NCI-H146 (cell line): ENCODE results near the gene SH3RF3.

Experiments
- DNase-seq: peaks from one replicate; lab custom pipeline; 2025; lab: John Stamatoyannopoulos, UW

SH3RF3 gene

DNA sequence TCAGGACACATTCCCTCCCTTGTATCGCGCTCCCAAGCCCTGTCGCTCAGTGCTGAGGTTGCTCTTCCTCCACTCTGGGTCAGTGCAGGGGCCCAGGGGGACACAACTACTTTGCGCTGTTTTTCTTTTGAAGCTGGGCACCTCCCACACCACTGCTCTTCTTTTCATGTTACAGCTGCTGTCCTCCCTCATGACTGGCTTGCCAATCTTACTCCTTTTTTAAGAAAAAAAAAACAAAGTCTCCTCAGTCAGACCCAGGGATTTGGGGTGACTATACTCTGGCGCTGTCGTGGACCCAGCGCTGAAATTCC, 264.6 kb downstream of the SH3RF3 start:
- DNase-seq = no peak

DNA sequence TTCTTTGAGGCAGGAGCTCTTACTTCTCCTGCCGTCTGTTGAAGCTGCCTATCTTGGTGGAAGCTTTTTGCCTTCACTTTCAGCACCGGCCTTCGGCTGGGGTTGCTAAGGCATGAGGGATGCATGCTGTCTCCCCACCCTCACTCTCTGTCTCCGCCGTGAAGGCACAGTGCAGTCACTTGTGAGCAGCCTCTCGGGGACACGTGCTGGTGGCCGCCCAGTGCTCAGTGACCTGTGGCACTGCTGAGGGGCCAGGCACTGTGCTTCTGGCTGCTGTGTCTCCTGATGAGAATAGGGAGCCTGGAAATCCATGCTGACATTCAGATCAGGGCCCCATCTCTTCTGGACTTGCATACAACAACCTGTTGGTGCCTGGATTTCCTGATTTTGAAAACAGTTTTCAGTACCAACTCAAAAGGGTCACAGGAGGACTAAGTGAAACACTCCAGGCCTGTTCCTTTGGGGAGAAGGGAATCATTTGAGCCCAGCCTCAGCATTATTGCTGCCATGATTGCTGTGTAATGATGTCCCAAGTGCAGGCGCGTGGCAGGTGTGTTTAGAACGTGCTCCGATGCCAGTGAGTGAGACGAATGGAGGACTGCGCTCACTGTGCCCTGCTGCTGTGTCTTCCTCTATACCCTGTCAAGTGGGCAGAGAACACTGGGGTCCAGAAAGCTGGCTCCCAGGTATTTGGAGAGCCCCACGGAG, 266.6 kb downstream of the SH3RF3 start:
- no peak for DNase-seq

DNA sequence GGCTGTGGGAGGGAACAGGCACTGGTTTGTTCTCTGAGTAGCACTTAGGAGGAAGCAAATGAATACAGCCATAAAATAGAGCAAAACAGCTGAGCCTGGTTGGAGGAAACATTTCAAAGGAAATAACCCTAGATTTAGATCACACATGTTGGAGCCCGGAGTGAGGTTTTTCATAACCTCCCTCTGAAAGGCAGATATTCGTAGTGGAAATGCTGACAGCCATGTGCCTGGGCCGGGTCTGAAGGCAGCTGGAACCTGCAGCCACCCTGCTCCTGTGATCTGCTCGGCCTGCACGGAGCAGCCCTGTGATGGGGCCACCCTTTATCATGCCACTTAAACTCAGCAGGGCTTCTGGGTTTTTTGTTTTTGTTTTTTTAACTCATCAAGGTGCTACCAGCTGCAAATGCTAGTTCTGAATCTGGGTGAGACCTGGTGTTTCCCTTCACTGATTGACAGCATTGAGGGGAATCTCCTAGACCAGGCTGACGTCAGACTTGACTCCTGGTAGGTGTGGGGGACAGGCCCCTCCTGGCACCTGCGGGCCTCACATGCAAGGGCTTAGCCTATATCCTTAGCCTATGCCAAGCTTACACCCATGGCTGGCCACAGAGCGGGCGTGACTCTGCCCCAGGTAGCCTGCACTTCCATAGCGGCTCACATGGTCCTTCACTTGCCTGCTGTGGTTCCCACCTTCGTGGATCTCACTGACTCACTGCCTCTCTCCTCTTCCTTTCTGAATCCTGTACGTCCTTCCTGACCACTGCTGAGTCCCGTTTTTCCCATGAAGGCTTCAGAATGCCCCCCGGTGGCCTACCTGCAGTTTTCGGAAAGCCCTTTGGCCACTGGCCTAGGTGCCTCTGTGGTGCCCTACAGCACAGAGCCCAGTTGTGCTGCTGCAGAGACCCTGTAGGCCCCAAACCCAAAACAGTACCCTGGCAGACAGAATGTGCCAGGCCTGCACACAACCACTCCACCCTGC, 267.5 kb downstream of the SH3RF3 start:
- DNase-seq = no peak

DNA sequence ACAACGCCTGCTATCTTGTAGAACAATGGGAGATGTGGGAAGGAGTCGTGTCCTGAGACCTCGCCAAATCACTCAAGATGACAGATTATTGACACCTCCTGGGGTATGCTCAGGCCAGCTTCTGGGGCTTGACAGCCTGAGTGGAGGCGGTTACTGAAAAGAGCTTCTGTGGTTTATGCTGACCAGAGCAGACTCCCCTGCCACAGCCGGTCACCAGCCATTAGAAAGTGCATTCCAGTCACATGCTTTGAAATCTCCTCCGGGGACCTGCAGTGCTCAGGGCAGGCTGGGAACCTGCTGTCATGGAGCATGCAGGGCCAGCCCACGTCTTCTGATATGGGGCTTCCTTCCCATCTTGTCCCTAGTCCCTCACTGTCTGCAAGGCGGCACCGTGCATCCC, 268.9 kb downstream of the SH3RF3 start:
- no peak for DNase-seq

DNA sequence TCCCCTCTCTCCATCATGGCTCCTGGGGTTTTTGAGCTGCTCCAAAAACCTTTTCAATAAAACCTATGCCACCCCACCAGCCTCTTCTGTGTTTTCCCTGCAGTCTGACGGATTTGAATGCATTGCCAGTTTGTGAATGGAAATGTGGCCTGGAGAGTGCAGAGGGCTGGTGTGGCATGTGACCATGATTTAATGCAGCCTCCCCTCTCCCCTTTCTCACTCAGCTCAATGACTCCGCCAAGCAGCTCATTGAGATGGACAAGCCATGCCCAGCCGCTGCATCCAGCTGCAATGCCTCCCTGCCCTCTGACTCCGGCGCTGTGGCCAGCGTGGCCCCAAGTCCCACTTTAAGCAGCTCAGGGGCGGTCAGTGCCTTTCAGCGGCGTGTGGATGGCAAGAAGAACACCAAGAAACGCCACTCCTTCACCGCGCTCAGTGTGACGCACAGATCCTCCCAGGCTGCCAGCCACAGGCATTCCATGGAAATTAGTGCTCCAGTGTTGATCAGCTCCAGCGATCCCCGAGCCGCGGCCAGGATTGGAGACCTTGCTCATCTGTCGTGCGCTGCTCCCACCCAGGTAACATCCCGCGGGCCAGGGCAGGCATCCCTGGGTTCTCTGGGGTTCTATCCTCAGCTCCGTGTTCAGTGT, 269.5 kb downstream of the SH3RF3 start:
- no peak for DNase-seq

DNA sequence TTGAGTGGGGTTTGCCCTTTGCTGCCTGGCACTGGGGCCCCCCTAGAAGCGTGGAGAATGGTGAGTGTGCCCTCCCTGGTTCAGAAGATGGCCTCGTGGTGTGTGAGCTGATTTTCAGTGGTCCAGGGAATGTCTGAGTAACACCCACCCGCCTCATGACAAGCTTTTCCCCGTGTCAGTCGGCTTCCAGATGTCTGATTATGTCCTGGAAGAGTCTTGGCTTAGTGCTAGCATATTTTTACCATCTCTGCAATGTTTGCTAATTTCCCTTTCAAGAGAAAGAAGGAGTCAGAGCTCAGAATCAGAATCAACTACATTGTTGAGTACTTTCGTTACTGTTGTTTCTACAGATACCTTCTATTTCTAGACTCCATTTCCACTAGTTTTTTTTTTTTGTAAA, 270.1 kb downstream of the SH3RF3 start:
- no peak for DNase-seq

DNA sequence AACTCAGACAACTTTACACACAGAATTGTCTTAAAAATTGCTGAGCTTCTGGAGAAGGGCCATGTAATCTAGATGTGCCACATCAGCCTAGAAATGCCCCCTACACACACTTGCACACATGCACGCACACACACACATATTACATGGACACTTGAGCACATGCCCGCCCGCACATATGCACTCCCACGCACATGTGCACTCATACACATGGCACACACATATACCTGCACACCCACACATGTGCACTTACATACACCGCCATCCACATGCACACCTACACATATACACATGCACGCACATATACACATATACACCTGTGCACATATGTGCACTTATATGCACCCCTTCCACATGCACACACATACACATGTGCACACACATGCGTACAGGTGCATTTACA, 271.1 kb downstream of the SH3RF3 start:
- DNase-seq = no peak

DNA sequence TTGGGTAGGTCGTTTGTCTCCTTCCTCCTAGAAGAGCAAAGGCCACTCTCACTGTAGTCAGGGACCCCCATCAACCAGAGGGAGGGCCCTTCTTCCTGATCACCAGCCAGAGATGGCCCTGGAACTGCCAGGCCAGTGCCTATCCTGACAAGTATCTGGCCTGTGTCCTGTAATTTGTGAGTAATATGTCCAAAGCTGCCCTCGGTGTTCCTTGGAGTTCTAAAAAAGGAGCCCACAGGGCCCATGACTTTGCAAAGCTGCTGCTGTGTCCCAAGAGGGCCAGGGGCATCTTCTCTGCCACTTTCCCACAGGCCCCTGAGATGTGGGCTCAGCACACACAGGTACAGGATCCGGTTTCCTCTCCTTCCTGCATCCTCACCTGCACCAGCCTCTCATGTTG, 272.4 kb downstream of the SH3RF3 start:
- no peak for DNase-seq

DNA sequence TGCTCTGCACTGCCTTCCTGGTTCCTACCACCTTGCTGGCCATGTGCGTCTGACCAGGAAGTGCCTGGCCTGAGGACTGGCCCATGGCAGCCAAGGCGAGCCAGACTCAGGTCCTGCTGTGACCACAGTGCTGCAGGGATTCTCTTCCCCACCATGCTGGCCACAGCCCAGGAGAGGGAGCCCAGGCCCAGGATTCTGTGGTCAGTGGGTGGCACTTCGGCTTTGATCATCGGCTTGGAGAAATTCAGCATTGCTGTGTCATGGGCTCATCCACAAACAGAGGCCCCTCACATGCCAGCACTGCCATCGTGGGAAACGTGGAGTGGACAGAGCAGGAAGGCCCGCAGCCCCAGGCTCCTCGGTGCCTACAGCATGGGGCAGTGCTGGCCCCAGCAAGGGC, 273.2 kb downstream of the SH3RF3 start:
- no peak for DNase-seq

DNA sequence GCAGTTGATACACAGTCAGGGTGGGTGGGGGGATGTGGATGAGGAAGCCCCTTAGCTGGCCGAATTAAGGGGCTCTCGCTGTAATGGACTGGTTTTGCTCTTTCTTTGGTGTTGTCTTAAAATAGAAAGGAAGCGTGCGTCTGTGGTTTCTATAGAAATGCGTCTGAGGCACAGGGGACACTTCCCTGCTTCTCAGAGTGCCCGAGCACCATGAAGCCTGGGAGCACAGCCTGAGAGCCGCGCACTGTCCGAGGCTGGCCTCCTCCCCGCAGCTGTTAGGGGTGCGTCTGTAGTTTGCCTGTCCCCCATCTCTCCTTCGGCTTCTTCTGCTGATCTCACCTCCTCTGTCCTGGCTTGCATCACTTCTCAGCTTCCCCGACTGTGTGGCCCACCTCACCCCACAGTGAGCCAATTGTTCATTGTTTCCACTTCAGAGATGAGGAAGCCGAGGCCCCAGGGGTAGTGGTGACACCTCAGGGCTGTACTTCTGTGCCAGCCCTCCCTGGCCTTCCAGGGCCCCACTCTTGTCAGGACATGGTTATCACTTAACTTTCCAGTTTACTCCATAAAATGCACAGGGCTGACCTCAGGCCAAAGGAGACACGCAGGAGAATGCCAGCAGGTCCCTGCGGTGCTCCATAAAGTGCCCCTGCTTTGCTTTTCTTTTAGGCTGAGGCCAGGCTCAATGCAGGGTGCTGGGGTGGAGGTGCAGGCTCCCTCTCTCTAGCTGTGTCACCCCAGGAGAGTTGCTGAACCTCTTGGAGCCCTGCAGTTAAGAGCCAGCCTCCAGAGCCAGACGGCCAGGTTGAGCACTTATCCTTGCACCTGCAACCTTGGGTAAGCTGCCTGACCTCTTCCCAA, 274.2 kb downstream of the SH3RF3 start:
- no peak for DNase-seq

DNA sequence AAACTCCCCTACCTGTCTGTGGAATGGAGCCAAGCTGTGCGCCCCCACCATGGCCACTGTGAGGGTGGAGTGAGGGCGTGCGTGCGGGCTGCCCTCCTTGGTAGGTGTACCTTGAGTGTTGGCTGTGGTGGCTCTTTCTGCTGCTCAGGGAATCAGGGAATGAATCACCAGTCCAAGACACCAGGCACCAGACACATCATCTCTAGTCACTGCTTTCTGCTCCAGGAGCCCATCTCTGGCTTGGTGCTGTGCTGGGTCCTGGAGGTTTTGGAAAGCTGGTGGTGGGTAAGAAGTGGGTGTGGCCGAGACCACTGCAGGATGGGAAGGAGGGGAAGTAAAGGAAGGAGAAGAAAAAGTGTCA, 274.8 kb downstream of the SH3RF3 start:
- DNase-seq = no peak

DNA sequence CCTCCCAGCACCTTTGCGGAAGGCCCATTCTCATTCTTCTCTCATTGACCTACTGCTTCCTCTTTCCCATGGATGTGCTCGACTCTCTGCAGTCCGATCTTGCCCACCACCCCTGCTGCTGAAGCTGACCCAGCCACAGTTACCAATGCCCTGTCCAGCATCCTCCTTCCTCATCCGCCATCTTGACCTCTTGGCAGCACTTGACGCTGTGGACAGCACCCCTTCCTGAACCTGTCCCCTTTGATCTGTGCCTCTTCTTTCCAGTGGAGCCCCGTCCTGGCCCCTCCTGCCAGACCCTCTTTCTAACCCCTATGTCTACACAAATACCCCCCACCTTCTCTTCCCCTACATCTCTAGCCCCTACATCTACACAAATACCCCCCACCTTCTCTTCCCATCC, 275.7 kb downstream of the SH3RF3 start:
- DNase-seq = no peak

DNA sequence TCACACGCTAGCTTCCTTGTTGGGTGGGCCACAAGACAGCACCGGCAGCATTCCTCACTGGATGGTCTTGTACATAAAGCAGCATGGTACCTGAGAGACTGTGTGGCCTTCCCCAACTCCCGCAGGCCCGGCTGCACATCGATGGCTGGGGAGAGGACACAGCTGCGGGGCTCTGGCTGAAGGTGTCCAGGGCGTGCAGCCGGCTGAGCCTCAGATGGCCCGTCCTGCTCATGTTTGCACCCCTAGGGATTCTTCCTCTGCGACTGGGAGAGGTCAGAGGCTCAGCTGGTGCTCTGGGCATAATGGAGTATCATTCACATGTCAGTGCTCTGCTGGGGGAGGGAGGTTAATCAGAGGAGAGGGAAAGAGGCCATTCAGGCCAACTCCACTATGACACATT, 276.9 kb downstream of the SH3RF3 start:
- no peak for DNase-seq

DNA sequence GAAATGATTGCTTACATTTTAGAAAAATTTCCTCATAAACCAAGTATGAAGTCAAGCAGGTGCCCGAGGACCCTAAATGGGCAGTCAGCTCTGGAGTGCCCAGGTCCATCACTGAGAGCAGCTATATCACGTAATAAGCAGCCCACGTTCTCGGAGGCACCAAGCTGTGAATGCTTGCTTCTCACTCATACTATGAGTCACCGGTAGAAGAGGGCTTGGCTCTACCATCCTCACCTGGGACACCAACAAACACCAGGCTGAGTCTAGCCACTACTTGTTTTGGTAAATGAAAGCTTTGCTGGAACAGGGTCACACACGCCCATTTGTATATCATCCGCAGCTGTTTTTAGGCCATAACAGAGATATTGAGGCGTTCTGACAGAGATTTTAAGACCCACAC, 277.3 kb downstream of the SH3RF3 start:
- no peak for DNase-seq

DNA sequence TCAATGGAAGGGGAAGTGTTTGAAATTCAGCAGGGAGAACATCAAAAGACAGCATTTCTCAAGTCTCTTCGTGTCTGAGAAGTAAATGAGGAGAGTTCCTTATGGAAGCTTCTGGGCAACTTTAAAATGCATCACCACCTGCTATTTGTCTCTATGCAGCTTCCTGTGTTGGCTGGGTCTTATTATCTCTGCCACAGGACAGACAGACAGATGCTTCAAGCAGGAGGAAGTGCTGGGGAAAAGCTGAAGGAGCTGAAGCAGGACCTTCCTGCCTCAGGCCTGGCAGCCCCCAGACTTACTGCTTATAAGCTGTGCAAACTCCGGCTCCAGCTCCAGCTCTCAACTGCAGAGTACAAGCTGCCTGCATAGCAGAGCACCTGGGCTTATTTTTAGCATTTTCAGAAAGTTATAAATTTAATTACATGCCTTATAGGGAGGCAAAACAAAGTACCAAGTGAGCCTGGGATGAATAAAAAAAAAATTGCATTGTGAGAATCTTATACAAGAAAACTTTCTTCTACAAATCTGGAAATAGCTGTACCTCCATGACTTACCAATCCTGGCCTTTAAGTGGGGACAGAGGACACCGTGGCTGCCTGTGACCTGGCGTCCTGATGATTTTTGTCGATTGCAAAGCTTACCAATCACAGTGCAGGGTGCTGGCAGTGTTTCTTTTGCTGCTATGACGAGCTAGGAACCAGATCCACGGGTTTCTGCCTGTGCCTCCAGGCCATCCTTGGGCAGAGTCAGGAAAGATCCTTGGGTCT, 278.5 kb downstream of the SH3RF3 start:
- no peak for DNase-seq

DNA sequence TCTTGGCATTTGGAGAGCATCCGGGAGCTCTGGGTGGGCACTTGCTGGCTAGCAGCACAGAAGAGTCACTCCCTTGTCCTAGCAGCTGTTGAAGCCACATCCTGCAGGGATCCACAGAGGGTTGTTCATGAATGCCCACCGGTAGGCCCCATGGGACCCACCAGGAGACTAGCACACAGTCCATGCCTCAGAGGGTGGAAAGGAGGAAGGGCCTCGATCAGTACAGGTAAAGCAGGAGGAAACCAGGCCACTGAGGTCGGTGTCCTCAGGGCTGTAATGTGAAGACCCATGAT, 279.0 kb downstream of the SH3RF3 start:
- no peak for DNase-seq

DNA sequence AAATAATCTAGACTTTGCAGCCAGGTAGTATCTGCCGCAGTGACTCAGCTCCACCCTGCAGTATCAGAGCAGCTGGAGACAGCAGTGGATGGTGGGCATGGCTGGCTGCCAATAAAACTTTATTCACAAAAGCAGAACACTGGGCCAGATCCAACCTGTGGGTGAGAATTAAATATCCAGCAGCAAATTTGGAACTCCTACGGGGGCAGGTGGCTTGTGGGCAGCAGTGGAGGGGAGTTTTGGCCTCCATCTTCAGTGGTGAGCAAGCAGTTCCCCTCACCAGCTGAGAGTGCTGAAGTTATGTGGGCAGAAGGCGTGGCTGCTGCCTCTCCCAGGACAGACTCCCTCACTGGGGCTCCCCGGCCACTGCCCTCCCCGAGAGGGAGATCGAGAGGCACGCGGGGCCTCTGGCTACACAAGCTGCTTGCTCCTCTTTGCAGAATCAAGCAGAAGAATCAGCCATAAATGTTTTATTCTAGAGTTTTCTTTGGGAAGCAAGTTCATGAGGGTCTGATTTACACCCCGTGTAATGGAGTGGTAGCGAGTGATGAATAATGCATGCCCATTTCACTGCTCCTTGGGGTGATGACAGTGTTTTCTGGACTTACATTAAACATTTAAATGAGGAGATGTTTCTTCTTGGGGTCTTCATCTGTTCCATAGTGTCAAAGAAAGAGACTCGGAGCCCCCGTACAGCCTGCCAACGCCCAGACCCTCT, 280.5 kb downstream of the SH3RF3 start:
- DNase-seq = no peak

DNA sequence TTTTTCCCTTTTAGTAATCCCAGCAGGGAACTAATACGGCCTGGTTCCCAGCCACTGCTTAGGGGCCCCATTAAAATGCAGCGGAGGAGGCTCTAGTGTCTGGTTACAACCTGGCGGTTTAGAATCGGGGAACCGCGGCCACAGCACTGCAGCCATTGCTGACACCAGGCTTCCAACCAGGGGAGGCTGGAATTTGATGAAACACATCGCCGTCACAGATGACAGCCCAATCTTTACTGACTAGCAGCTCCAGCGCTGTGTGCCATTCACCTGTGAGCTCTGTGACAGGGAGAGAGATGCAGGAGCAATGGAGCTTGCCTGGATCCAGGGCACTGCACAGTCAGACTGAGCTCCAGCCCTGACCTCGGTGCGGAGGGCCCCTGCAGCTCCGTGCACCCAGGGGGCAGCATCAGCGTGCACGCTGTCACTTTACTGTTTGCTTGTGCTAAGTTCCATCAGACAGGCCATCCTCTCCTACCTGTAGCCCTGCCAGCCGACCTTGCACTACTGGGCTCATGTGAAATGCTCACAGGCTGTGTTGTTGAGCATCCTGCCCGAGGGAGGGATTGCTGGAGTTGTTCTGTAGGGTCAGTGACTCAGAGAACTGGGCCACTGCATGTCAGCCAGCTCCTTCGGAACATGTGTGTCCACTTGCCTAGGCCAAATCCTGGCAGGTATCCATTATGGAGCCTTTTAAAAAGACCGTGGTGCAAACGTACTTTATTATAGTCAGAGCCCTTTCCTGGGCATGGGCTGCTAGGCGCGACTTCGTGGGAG, 281.2 kb downstream of the SH3RF3 start:
- no peak for DNase-seq

DNA sequence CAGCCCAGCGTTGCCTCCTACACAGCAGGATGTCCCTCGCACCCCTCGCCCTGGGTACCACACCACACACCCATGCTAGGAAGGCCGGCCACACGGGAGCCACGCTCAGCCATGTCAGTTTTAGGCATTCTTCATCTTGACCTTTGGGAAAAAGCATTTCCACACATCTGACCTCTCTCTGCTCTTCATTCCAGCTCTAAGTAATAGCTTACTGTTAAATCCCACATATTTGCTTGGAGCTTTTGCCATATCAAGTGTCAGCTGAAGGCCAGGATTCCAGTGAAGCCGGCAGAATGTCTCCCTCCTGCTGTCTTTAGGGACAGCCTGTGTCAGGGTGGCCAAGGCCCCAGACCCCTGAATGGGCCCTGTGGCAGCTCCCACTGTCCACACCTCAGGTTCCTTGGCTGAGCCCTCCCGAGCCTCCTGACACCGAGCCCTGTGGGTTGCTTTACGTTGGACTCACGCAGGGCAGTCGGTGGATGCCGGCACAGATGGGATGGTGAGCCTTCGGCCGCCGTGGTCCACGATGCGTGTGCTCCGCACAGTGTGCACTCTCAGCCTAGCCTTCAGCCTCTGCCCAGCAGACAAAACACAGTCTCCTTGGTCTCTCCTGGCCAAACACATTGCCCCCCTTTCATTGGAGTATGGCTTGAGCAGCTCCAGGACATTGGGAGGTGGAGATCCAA, 282.8 kb downstream of the SH3RF3 start:
- no peak for DNase-seq

DNA sequence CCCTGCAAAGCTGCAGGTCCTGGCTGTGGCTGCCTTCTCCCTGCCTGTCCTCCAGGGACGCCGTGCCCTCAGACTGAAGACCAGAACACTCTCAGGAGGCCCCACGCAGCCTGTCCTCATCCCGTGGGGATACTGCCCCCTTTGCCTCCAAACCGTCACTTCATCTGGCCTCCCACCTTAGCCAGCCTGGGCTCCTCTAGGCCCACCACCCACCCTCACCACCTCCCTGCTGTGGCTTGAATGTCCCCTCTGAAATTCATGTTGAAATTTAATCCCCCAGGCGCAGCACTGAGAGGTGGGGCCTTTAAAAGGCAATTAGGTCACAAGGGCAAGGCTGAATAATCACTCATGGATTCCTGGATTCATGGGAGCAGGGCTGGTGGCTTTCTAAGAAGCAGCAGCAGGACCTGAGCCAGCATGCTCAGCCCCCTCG, 286.6 kb downstream of the SH3RF3 start:
- DNase-seq = no peak
